Epithelial cell of prostate (primary cell): ENCODE measurements around the gene PREX1.

Experiments
- DNase-seq: peaks from one replicate; pipeline ENCODE4 v3.0.0-alpha.2; 2011; ENCODE audit warnings: low read depth, low spot score
- H3K27ac ChIP-seq: fragments of 450-650 bp; 2 replicates; pipeline ENCODE4 v1.5.1; 2017; ENCODE audit warnings: mild to moderate bottlenecking

The PREX1 gene

DNA sequence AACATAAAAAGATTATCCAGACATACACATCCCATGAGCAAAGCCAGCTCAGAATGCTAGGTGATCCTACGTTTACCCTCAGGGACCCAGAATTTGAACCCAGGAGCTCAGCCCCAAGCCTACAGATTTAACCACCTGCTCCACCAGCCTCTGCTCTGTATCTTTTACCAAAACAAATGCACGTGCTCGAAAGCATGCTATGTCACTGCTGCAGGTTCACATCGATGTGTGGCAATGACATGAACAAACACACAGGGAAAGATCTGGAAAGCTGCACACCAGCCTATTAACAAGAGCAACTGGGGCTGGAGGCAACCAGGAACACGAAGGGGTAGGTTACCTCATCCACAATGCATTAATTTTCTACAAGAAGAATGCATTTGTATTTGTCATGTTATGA lies 32.1 kb downstream of the PREX1 start:
- no peak for DNase-seq
- H3K27ac ChIP-seq = no peak overlapping the region

DNA sequence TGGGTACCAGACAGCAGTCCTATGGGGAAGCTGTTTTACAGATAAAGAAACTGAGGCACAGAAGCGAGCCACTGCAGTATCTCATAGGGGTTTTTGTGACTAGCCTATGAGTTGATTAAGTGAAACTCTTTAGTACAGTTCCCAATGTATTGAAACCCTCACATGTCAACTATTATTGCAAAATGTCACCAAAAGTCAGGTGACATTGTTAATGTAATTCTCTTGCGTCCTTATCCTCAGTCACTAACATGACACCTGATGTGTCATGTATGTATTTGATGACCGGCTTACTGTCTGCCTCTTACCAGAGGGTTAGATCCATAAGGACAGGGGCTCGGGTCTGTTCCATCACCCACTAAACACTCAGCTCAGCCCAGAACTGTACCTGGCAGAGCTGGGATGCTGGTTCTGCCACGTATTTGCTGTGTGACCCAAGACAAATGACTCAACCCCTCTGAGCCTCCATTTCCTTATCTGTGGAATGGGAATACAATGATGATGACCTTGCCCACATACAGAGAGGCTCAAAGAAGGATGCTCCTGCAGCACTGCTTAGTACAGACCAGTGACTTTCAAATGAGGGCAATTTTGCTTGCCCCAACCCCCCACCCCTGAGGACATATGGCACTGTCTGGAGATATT lies 32.9 kb downstream of the PREX1 start:
- DNase-seq = no peak
- H3K27ac ChIP-seq = no peak overlapping the region

DNA sequence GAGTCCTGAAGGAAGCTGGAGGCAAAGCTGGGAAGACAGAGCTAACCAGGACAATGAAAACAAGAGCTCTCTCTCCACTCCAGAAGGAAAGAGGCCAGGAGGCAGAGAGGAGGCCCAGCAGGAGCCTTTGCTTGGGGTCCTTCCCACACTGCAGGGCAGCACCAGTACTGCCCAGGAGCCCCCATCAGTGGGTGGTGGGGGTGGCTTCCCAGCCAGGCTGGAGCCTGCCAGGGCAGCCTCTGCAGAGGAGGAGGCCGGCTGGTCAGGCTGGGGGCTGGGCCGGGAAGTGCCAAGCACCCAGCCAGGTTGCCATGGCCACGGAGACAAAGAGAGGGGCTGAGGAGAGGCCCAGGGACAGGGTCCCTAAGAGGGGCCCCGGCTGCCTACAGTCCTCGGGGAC lies 33.4 kb downstream of the PREX1 start:
- no peak overlapping the region for H3K27ac ChIP-seq
- DNase-seq = no peak

DNA sequence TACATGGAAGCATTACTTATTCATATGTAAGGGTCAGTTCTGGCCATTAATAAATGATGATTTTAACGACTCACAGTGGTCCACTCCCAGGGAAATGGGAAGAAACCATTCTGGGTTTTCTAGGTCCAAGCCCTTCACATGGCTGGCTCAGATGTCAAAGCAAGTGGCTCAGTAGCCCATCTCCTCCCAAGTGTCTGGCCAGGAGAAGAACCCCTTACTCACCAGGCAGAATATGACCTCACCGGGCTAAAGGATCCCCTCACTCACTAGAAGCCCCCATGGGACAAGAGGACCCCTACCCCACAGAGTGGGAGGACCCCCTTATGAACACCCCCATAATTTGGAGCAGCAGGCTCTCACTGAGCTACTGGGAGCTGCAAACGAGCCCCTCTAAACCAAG lies 34.0 kb downstream of the PREX1 start:
- DNase-seq = no peak
- no peak overlapping the region for H3K27ac ChIP-seq

DNA sequence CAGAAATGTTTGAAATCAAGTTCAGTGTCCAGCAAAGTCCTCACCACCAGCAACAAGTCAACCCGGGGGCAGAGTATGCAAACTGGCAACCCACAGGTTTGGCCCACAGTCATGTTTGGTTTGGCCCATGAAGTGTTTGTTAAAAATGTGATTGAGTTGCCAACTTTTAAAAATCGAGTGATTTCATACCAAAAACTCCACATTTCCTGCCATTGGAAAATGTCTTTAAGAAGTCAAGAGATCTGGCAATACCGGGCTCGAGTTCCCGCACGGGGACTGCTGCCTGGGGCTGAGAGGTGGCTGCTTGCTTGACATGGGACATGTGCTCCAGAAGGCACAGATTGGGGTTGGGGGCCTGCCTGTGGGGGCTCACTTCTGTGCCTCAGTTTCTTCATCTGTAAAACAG lies 36.1 kb downstream of the PREX1 start:
- no peak overlapping the region for H3K27ac ChIP-seq
- DNase-seq = no peak

DNA sequence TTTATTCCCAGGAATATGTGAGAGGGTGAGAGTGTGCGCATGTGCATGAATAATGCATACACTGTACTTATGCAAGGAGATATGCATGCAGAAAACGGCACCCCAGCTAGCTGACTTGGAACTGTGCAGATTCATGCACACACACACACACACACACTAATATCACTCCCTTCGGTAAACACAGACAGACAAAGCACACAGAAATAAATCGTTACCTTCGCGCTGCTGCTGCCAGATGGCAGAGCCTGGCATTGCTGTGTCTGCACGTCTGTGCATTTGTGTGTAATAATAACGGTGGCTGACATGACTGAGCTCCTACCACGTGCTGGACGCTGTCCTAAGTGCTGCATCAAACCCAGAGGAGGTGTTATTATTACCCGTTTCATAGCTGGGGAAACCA lies 36.8 kb downstream of the PREX1 start:
- no peak for DNase-seq

DNA sequence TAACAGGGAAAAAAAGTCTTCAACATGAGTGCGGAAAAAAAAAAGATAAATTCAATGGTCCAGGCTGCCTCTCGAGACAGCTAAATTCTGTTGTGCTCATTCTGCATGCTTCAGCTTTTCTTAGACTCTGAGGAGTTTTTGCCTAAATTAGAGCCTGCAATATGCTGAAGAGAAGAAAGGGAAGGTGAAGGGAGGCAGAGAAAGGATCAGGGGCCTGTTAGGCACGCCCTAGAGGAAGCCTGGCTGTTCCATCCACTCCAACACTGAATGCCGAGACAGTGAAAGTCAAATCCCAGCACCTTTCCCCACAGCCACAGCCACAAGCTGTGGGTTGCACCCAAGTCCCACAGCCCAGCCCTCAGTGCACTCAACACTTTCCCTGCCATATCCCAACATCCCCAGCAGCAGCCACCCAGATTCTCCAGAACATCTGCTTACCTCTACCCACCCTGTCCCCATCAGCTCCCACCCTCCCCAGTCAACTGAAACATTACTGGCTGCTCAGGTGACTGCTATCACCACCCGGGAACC lies 37.3 kb downstream of the PREX1 start:
- H3K27ac ChIP-seq = no peak overlapping the region
- DNase-seq = no peak

More for the DNA sequence above, 36.8 kb downstream of the PREX1 start:
- no peak overlapping the region for H3K27ac ChIP-seq

DNA sequence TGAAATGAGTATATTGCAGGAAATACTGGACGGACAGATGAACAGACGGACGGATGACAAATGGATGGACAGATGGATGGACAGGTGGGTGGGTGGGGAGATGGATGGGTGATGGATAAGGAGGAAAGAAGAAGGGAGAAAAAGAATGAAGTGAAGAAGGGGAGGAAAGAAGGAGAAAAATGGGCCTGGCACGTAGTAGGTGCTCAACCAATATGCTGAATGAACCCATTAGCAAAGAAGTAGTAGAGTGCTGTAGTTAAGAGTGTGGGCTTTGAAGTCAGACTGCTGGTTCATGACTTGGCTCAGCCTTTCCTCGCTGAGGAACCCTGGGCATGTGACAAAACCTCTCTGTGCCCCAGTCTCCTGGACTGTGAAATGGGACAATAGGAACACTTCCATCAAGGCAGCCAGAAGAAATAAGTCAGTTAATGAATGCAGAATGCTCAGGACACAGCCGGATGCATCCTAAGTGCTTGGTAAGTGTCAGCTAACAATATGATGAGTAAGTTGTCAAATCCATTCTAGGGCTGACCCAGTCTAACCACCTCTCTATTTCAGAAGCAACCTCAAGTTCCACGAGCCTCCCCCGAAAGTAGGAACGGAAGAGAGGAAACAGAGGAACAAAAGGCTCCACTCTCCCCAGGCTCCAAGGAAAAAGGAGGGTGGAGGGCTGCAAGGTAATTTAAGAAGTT lies 37.9 kb downstream of the PREX1 start:
- no peak for DNase-seq
- no peak overlapping the region for H3K27ac ChIP-seq

DNA sequence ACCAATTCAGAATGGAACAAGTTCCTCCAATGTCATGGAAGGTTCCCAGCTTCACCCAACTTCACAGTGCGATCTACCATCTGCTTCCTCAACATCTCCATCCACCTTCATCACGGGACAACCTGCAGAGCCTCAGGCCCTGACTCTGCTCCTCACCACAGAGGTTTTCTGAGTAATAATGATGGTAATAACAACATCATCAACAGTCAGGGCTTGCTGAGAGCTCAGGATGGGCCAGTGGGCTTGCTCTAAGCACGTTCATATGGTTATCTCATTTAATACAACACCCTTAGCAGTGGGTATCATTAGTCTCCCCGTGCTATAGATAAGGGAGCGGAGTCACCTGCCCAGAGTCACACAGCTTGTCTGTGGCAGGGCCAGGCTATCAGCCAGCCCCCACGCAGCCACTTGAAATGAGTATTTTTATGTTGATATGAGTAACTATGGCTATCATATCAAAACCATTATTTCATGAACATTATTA lies 38.6 kb downstream of the PREX1 start:
- no peak for DNase-seq
- no peak overlapping the region for H3K27ac ChIP-seq

DNA sequence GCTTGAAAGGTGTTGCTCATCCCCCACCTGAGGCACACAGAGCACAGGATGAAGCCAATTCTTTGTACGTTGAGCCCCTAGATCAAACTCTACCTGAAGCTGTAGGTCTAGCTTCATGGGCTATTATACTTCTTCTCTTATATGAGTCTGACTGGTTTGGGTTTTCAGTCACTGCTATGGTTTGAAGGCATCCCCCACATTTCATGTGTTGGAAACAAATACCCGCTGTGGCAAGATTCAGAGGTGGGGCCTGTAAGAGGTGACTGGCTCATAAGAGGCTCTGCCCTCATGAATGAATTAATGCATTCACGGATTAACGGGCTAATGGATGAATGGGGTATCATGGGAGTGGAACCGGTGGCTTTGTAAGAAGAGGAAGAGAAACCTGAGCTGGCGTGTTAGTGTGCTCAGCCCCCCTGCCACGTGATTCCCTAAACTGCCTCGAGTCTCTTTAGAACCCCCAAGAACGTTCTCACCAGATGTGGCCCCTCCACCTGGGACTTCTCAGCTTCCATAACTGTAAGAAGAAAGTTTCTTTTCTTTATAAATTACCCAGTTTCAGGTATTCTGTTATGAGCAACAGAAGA lies 39.2 kb downstream of the PREX1 start:
- no peak overlapping the region for H3K27ac ChIP-seq
- no peak for DNase-seq

DNA sequence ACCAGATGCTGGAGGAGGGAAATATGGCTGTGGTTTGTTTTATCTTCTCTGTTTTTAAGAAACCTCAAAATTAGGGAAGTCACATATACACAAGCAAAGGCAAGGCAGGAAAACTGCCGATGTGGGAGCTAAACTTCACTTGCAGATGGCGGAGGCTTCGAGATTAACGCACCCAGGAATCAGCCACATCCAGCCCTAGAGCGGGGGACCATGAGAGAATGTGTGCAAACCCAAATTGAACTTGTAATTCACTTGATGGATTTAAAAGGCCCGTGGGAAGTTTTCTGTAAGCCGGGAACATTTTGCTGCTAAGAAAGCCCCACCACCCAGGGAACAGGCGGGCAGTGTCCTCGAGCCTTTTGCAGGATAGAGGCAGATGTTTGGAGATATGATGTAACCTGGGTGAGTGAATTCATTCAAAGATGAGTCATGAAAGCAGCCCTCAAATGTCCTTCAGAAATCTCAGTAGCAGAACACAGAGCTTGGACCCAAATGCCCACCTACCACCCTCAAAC lies 39.9 kb downstream of the PREX1 start:
- DNase-seq = no peak
- H3K27ac ChIP-seq = no peak overlapping the region

DNA sequence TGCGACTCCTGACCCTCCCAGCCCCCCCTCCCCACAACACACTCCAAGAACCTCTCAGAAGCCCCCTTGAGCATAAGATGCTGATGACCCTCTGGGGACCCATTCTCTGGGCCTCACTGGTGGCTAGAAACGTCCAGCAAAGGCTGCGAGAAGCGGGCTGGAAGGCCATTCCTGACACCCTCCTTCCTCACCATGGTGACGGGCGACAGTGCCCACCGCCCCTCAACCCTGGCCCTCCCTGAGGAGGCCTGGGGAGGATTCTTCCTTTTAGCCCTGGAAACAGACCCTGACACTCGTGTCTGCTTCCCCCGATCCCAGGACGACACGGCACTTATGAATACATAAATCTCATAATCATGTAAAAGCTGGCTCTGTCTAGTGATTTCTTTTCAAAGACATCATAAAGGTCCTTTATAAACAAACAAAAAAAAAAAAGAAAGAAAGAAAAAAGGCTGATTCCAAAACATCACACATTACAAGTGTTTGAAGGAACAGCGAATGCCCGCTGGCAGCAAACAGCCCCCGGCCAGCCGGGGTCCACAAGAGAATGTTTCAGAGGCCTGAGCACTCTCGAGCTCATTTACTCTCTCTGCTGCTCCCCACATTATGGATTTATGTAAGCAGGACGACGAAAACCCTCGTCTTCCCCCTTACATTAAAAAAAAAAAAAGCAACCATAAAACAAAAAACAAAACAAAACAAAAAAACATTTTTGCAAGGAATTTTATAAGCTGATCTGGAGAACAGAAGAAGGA lies 40.7 kb downstream of the PREX1 start:
- DNase-seq = no peak
- H3K27ac ChIP-seq = no peak overlapping the region

DNA sequence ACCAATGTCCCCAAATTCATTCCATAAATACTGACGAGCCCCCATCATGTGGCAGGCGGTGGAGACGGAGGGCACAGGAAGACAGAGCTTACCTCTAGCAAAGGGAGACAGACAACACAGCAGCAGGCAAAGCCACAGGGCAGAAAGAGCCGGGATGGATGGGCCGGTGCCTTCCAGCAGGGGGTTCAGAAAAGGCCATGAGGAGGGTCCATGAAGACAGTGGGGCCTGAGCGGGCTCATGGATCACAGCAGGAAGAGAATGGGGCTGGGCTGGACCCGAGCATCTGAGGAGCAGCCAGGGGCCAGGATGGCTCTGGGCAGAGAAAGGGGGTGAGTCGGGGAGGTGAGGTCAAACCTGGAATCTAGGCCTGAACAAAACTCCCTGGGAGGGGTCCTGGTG lies 42.0 kb downstream of the PREX1 start:
- no peak for DNase-seq
- H3K27ac ChIP-seq = no peak overlapping the region

DNA sequence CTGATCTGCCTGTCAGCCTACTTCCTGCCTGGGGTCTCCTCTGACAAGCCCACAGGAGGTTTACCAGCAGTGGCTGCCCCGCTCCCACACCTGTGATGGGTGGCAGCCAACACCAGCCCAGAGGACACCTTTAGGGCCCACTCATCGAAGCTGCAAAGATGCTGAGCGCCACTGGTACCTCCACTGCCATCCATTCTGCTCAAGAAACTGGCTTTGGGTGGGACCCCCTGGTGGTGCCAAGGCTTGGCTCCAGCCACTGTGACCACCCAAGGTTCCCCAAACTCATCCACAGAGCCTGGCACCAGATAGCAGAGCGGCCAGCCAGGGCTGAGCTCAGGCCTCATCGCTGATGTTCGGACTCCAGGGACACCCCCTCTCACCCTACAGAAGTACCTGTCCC lies 42.5 kb downstream of the PREX1 start:
- no peak overlapping the region for H3K27ac ChIP-seq

DNA sequence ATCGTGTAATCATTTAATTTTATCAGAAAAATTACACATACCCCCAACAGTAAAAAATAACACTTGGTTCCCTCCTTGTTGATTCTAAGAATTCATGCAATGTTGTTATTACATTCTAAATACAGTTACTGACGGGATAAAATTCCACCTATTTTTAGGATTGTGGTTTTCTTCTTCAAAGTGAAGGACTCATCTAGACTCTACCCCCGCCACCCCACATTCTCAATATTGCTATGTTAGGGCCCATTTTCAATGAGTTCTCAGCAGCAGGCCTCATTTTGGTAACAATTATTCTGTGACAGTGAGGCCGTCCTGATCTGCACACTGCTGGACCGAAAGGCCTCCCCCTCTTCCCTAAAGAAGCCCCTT lies 43.5 kb downstream of the PREX1 start:
- H3K27ac ChIP-seq = no peak overlapping the region
- no peak for DNase-seq

More for the DNA sequence above, 42.5 kb downstream of the PREX1 start:
- DNase-seq = no peak

DNA sequence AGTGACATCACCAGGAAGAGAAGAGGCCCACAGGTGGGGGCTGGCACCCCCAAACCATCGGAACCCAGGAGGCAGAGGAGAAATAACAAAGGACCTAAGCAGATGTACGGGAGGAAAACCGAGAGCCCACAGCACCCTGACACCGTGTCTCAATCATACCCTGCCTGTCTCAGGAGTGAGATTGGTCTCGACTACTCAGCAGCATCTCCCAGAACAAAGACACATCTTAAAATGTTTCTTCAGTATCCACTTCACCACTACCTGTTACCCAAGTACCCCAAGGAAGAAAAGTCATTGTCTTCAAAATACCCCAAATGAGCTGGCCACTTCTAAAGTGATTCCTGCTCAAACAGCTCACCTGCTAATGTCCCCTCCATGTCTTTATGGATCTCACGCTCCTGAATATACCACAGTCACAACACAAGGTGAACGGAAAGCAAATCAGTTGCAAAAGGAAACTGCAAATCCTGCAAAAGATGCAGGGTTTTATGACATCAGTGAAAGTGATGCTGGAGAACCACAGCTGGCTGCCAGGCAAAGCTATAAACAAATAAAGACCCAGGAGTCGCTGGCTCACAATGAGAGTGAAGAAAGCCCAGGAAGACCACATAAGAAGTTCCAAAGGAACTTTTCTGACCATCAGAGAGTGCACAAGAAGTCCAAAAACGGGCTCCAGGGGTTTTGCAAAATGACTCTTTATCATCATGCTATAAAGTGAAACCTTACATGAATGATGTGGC lies 44.1 kb downstream of the PREX1 start:
- no peak overlapping the region for H3K27ac ChIP-seq
- no peak for DNase-seq

DNA sequence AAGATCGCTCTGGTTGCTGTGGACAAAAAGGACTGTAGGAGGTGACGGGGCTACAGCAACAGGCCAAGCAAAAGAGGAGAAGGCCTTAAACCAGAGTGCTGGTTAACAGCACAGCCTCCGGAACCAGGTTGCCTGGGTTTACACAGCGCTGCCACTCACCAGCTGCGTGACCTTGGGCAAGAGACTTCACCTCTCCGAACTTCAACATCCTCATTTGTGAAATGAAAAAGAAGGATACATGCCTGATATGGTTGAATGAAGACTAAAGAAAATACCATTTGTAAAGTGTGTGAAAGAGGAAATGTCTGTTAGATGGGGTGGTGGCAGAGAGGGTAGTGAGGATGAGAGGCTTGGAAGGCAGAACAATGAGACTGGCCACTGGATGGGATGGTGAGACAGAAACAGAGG lies 44.9 kb downstream of the PREX1 start:
- no peak overlapping the region for H3K27ac ChIP-seq
- no peak for DNase-seq

DNA sequence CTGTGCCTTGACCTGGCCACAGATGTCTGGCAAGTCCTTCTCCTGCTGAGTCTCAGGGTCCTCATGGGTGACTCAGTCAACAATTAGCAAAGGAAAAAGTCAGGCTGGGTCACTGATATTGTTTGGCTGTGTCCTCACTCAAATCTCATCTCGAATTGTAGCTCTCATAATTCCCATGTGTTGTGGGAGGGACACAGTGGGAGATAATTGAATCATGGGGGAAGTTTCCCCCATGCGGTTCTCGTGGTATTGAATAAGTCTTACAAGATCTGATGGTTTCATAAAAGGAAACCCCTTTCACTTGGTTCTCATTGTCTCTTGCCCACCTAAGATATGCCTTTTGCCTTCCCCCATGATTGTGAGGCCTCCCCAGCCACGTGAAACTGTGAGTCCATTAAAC lies 45.7 kb downstream of the PREX1 start:
- H3K27ac ChIP-seq = no peak overlapping the region
- no peak for DNase-seq

DNA sequence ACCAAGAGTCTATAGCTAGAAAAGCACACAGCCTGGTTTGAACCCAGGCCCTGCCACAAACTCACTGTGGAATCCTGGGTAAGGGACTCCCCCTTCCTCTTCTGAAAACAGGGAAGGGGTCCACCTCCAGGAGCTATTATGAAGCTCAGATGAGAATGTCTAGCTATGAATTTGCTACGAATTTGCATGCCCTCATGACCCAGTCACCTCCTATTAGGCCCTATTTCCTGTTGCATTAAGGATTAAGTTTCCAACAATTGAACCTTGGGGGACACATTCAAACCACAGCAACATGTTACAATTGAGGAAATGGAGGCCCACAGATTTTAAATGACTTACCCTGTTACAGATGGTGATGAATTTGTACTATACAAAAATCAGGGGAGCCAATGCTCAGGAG lies 46.2 kb downstream of the PREX1 start:
- no peak overlapping the region for H3K27ac ChIP-seq

DNA sequence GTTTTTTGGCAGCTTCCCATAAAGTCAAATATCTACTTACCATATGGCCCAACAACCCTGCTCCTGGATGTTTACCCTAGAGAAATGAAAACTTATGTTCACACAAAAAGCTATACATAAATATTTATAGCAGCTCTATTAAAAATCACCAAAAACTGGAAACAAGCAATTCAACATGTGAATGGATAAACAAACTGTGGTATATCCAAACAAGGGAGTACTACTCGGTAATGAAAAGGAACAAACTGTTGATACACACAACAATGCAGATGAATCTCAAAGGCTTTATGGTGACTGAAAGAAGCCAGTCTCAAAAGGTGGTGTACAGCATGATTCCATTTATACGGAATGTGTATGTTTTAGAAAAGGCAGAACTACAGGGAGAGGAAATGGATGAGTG lies 48.4 kb downstream of the PREX1 start:
- H3K27ac ChIP-seq = no peak overlapping the region
- DNase-seq = no peak

More for the DNA sequence above, 46.2 kb downstream of the PREX1 start:
- no peak for DNase-seq
